NCI-H2029 (cell line): Measurements from ENCODE around the gene GLT1D1.

ENCODE experiments used
- DNase-seq: peaks from one replicate; lab custom pipeline; 2025; lab: John Stamatoyannopoulos, UW

The GLT1D1 gene

DNA sequence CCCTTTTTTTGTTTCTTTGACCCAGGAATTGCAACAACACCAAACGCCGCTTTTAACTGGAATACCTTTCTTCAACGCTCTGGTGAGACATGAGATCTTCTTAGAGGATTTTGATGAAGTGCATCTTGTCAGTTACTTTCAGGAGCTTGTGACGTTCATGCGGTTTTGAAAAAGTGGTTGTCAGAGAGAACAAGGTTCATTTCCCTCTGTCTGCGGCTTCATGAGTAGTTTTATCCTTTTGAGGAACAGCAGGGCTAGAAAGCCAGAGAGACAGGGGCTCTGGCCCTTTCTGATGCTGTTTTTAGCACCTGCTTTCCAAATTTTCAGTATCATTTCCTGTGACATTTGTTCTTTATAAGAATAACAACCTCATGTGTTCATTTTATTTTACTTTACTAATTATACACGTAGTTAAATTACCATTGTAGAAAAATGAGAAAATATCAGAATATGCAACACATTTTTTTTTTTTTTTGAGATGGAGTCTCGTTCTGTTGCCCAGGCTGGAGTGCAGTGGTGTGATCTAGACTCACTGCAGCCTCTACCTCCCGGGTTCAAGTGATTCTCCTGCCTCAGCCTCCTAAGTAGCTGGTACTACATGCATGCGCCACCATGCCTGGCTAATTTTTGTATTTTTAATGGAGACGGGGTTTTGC, 61.8 kb downstream of the GLT1D1 start:
- no peak for DNase-seq

DNA sequence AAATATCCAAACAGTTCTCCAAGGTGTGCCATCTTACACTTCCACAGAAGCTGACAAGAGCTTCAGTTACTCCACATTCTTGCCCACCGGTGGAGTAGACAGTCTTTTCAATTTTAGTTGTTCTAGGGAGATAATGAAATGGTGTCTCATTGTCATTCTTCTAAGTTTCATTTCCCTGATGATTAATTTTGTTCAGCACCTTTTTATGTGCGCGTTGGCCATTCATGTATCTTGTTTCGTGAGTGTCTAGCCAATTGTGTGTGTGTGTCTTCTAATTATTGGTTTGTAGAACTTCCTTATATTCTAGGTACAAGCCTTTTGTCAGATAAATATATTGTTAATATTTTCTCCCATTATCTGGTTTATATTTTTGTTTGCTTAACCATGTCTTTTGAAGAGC, 63.1 kb downstream of the GLT1D1 start:
- no peak for DNase-seq

DNA sequence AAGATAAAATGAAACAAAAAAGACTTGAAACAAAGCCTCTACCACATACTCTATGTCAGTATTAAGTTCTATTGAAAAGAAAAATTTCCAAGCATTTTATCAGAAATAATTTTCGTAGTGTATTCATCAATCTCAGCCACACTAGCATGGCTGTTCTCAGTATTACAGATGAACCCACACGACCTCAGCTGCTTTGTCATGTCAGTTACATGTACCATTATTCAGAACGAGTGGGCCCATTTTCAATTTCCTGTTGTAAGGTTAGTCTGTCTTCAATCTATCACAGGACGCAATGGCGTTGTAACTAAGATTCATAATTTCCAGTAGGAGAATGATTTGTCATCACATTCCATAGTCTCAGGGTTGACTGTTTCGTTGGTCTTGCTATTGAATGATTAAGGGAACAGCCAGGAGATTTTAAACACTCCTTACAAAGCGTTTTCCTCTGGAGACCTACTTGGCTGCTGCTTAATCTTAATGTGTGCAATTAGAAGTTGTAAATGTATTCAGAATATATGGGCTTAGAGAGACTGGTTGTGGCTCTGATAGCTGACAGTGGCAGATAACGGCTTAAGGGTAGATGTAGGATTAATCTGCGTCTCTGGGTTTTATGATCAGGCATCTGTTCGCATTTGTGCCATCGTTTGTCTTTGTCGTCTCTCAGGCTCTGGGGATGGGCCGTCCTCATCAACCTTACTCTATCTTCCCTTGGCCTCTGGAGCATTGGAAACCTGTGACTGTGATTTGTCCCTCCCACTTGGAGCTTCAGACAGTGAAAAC, 65.4 kb downstream of the GLT1D1 start:
- DNase-seq, result no peak

DNA sequence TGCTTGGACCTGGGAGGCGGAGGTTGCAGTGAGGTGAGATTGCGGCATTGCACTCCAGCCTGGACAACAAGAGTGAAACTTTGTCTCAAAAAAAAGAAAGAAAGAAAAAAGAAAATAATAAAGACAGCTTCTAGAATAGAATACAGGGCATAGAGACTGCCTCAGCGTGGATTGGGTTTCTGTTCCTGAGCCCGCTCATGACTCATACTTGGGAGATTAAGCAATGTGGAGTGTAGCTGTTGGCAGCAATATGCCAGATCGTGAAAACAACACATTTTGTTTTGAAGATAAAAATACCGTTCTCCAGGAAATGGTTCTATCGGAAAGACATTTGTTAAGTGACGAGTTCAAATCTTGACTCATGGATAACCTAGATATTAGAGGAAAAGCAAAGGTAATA, 67.2 kb downstream of the GLT1D1 start:
- DNase-seq, result no peak

DNA sequence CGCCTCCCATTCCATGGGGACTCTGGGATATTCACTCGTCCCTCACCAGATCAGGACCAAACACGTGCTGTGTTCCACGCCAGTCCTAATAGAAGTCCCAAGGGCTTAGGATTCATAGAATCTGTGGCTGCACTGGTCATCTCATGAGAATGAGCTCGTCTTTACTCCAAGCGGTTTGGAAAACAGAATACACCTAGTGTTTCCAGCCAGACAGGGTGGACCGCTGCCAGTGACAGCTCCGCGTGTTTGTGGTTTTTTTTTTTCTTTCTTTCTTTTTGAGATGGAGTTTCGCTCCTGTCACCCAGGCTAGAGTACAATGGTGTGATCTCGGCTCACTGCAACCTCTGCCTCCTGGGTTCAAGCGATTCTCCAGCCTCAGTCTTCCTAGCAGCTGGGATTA, 75.1 kb downstream of the GLT1D1 start:
- no peak for DNase-seq

DNA sequence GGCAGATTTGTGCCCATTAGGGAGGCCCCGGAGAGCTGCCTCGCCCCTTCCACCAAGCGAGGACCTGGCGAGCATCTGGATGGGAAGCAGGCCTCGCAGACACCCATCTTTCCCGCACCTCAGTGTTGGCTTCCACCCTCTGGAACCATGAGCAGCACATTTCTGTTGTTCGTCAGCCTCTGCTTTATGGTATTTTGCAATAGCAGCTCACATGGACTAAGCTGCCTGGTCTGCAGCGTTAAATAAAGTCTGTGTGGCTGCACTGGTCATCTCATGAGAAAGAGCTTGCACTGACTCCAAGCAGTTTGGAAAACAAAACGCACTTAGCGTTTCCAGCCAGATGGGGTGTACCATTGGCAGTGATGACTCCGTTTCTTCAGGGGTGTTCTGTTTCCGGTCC, 75.8 kb downstream of the GLT1D1 start:
- DNase-seq, result no peak

DNA sequence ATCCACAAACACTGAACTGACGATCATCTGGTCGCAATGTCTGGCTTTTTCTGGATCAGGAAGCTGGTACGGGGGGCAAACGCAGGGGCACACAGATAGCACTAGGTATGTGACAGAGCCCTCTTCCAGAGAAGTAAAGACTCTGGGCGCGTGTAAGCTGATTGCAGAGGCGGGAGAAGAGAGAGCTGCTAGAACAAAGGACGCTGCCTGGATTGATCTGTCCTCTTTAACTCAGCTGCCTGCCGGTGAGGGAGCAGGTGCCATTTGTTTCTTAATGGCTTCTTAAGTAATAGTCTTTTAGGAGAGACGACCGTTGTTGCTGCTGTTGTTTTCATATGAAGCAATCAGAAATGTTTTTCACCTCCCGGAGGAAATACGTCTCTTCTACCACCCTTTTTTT, 77.3 kb downstream of the GLT1D1 start:
- peak; percentile 34 for DNase-seq

DNA sequence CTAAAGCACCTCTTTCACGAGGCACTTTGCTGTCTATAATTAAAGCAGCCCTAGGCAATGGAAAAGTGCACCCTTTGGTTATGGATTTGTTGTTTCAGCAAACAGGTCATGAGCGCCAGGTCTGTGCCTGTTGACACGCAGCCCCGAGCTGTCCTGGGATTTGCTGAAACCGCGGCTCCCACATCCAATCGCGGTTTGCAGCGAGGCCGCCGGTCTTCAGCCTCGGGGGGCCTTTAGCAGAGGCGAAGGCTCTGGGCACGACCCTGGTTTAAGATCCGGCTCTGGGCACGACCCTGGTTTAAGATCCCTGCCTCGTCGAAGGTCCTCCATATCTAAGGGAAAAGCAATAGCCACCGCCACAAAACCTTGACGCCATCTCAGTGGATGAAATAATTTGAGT, 79.2 kb downstream of the GLT1D1 start:
- no peak for DNase-seq

DNA sequence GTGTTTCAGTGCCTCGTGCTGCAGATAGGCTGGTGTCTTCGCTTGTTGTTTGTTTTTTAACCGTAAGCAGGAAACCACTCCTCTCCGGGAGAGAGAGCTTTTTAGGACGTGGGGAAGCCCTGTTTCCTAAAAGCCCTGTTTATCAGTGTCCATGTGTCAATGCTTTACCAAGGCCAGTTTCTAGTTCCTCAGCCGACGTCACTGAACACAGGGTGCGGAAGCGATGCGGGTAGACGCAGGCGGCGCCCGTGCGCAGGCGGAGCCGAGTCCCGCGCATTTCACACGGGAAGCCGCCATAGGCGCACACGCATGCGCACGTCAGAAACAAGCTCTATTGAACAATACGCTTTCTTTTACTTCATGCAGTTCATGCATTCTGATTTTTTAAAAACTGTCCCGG, 79.8 kb downstream of the GLT1D1 start:
- DNase-seq, result no peak

DNA sequence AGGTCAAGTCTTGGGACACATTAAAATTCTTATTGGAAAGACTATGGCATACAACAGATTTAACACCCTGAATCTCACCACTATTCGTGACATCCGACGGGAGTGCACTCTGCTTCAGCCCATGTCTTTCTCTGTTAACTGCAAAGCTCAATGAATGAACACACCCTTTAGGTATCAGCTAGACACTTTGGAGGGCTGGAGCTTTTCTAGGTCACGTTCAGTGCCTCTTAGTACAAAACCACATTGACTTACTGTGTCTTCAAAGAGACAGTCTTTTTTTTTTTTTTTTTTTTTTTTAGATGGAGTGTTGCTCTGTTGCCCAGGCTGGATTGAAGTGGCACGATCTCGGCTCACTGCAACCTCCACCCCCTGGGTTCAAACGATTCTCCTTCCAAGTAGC, 80.6 kb downstream of the GLT1D1 start:
- no peak for DNase-seq

DNA sequence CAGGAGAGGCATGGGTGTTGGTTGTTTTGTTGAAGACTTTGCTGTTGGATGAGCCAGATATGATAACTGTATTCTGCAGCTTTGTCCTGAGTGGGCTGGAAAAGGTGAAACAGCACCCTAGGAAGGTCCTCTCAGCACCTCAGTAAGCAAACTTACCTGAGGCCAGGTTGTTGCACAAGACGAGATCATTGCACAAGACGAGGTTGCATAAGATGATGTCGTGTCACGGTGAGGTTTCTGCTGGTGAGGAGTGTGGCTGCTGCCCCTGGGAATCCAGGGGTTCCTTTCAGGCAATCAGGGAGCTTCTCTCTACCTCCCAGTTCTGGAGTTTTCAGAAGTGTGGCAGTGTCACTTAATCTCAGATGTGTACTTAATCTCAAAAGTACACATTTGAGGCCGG, 85.6 kb downstream of the GLT1D1 start:
- no peak for DNase-seq

DNA sequence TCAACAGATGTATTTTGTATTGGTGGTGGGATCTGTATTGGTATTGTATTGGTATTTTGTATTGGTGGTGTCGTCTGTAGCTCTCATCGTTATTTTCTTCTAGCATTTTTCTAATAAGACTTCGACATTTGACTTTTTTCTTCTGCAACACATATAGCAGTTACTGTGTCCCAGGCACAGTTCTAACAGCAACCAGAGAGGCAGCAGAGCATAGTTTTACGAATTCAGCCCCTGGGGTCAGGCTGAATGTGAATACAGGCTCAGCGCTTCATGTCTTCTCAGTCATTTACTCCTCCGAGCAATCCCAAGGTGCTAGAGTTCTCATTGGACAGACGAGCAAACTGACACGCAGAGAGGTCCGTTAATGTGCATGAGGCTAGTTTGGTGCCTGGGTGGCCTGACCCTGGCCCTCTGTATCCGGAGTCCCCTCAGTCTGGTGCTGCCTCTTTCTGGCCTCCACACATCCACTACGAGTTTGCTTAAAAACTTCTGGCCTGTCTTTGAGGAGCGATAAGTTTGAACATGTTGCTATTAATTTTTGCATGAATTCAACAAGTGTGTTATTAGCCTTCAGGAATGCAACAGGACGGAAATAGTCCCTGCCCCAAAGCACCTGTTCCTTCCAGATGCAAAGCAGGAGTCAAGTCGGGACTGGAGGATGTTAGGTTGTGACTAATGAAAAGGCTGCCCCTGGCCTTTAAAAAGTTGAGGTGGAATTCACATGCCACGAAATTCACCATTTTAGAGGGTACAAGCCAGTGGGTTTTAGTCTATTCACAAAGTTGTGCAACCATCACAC, 87.0 kb downstream of the GLT1D1 start:
- DNase-seq, result no peak

DNA sequence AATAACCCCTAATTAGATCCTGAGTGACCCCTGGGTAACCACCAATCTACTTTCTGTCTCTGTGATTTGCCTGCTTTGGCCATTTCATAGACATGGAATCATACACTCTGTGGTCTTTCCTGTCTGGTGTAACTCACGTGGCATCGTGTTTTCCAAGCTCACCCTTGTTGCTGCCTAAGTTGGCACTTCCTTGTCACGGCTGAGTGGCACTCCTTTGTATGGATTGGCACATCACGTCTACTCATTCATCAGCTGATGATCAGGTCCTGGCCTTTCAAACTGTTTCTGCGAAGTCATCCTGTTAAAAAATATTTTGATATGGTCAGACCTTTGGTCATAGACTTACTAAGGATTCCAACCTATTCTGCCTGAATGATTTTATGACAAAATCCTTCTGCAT, 87.7 kb downstream of the GLT1D1 start:
- DNase-seq, result peak; percentile 79

DNA sequence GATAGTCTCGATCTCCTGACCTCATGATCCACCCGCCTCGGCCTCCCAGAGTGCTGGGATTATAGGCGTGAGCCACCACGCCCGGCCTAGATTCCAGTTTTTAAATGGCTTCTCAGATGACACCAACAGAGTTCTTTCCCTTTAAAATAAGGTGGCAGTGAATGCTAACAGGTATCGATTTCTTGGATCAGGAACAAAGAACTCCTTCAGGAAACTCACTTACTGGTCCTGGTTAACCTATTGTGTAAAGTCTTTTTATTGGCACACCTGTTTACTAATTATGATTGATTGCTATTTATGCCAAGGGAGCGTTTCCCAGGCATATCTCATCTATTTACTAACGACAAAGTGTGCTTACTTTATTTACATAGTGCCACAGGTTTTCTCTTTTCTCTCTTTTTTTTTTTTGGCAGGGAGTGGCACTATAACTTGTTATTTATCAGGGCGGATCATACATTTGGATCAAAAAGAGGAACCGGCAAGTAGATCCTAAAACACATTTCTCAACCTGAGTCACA, 89.7 kb downstream of the GLT1D1 start:
- DNase-seq, result peak; percentile 81

DNA sequence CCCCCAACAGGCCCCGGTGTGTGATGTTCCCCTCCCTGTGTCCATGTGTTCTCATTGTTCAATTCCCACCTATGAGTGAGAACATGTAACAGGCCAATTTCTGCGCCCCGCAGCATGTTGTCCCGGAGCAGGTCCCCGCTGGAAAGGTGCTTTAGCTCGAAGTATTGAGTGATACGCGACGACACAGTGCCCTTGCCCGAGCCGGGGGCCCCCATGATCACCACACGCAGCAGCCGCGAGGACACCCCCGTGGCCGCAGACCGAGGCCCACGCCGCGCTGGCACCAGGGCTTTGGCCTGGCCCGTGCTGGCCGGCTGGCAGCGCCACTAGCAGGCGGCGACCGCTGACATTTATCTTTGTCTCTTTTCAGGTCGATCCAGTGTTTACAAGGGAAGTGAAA, 91.7 kb downstream of the GLT1D1 start:
- DNase-seq, result no peak

DNA sequence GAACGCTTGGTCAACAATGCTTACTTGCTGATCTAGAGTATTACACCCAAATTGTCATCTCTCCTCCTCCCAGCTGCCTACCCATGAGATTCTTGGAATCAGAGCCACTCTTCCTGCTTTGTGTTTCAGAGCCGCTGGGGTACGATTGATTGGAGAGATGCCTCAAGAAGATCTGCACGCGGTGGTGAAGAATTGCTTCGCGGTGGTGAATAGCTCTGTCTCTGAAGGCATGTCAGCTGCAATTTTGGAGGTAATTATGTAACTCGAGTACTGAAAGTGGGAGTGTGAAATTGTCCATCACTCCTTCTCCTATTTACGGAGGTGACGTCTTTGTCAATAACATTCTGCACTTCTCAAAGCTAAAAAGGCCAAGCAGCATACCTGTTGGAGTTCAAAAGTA, 93.9 kb downstream of the GLT1D1 start:
- DNase-seq, result no peak

DNA sequence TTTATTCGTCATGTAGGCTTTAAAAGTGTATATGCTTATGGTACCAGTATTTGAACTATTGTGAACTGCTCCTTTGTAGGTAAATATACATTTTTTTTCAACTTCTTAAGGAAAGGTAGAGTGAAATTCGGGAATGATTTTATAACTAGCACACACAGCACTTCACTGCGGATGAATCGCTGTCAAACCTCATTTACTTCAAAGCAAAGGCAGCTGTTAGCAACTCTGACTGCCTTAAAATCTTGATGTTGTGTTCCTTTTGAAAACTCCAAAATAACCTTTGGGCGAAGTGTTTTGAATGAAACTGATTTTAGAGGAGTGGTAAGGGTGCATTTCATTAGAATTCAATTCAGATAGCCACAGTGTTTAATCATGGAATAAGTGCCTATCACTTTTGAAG, 95.8 kb downstream of the GLT1D1 start:
- no peak for DNase-seq

DNA sequence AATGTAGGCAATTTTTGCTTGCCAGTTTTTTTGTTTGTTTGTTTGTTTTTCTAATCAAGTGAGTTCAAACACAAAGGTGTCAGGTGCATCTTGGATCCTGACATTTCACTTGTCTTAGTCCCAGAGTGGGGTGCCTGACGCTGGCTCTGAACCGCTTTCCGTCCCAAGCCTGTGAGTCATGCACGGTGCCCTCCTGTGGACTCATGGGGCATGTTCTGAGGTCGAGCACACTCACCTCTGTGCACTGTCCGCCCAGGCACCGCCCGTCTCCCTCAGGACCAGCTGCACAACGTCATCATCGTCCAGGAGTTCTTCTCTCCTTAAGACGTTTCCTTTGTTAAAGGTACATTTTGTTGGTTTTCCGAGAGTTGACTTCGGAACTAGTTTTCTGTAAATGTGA, 98.2 kb downstream of the GLT1D1 start:
- no peak for DNase-seq

DNA sequence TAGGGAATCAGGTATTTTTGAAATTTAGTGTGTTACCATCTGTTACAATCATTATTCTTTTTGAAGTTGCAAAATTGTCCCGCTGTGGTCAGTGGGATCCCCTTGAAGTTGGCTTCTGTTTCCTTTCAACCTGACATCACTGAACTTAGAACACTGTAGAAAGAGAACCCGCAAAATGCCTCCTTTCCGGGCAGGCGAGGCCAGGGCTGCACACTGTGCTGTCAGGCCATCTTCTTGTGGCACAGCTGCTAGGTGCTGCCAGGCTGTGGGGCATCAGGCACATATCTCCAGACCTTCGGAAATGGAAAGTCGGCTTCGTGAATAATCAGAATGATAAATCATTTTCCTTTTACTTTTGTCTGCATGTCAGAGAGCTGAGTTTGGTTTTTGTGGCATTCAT, 103.5 kb downstream of the GLT1D1 start:
- no peak for DNase-seq

DNA sequence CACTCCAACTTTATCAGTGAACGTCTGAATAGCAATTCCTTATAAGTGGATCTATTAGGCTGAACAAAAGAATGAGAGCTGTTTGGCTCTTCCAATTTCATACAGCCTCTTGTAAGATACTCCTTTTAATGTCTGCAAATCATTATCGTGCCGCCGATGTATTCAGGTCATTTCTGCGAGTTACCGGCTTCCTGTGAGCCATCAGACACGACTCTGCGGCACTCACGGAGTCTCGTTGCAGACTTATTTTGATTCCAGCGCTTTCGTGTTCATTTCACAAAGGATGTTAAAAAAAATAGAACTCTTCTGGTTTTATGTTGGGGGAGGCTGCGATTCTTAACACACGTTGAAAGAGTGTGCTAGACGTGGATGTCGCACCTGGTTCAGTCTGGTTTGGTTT, 106.6 kb downstream of the GLT1D1 start:
- no peak for DNase-seq

DNA sequence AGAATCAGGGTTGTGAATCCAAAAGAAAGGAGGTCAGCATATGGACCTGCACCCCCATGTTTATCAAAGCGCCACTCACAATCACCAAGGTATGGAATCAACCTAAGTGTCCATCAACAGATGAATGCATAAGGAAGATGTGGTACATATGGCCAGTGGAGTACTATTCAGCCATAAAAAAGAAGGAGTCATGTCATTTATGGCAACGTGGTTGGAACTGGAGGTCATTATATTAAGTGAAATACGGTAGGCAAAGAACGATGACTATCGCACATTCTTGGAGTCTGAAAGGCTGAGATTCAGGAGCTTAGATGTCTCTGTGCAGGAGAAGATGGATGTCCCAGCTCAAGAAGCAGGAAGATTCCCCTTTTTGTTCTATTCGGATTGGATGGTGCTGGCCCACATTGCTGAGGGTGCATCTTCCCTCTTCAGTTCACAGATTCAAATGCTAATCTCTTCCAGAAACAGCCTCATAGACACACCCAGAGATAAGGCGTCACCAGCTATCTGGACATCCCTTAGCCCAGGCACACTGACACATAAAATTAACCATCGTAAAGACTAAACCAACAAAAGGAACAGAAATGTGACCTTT, 108.1 kb downstream of the GLT1D1 start:
- DNase-seq, result no peak

DNA sequence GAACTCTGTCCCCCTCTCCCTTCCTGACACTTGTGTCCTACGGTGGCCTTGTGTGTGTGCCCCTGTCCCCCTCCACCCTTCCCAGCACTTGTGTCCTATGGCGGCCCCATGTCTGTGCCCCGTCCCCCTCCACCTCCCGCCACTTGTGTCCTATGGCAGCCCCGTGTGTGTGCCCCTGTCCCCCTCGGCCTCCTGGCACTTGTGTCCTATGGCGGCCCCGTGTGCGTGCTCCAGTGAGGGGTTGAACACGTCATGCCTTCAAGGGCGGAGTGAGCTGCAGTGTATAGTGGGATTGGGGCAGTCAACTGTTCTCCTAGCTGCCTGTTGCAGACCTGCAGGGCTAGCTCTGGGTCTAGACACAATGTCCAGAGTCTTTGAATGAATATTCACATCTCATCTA, 108.7 kb downstream of the GLT1D1 start:
- DNase-seq, result no peak
